Pancreas (tissue), 10 donors: Measurements from ENCODE around the gene ATPAF1. TPM values are rescaled to one million over a fixed set of nuclear protein-coding genes. Genes with fewer than 3 reads are reported as not detected.

Experiments
- ATAC-seq, 4 donors: fragments of 200-7000 bp; cut with Tn5 transposase; one replicate each; pipeline versions ENCODE4 v1.8.0 to v1.9.1; 2020; ENCODE audit warnings: mild to moderate bottlenecking in 4 of 4, moderate library complexity in 4 of 4
- DNase-seq, 6 donors: peaks; one replicate each; pipeline ENCODE4 v3.0.0-alpha.2; 2020
- FAIRE-seq: peaks from 2 replicates; lab custom pipeline; 2012; peaks lifted over from hg19 to GRCh38; lab: Jason Lieb, UNC
- H3K27ac ChIP-seq, 4 donors: fragments of 200-600 bp; sonication (generic); 1 replicate in 3 of 4; 2 replicates in 1 of 4; pipeline versions ENCODE4 v1.5.0 to v1.8.0; 2020
- H3K27me3 ChIP-seq, 4 donors: fragments of 200-600 bp; one replicate each; pipeline ENCODE4 v1.8.0; 2021
- H3K36me3 ChIP-seq, 3 donors: fragments of 200-600 bp; sonication (generic) in 1 of 3; one replicate each; pipeline versions ENCODE4 v1.5.0 to v1.8.0; 2020 to 2021
- H3K4me1 ChIP-seq, 3 donors: fragments of 200-600 bp; one replicate each; pipeline ENCODE4 v1.8.0; 2021
- H3K4me3 ChIP-seq, 4 donors: fragments of 200-600 bp; sonication (generic) in 2 of 4; one replicate each; pipeline versions ENCODE4 v1.5.0 to v1.8.0; 2020 to 2021
- H3K9me3 ChIP-seq, 4 donors: fragments of 200-600 bp; one replicate each; pipeline ENCODE4 v1.8.0; 2021
- CTCF ChIP-seq, 4 donors: fragments of 200-600 bp; sonication (generic) in 3 of 4; IDR thresholded peaks; one replicate each; pipeline versions ENCODE4 v1.5.0 to v1.8.0; 2021; ENCODE audit warnings: antibody characterized with exemption in 4 of 4
- WGBS, 2 donors: extraction: QIAGEN DNeasy Blood & Tissue Kit; methylation state at CpG; one replicate each; pipeline ENCODE4 v1.1.7; 2013; 5-methylcytosine and 5-hydroxymethylcytosine counted together
- intact Hi-C, 3 donors: fragments of 100-400 bp; cut with DNase I; formaldehyde crosslinking; loops; one replicate each; pipeline versions ENCODE4 v1.11.1 to v1.14.2; 2022
- polyA plus RNA-seq, 2 donors: library from polyadenylated mRNA; stranded (reverse); fragments of 200-250 nt; gene quantifications; one replicate each; pipeline ENCODE4 v1.2.3, GENCODE V29; 2013
- total RNA-seq, 6 donors: library from RNA; stranded (reverse); fragmentation: NEBNext Ultra II Directional in 4 of 6; extraction: Animal tissue kit (Norgen Biotek cat#: 25700) in 4 of 6; gene quantifications; one replicate each; pipeline versions ENCODE4 v1.2.1 to v1.2.4, GENCODE V29; 2021 to 2023
- donor health status: healthy with polysubstance abuse.
- donor health status: DM: no; HTN: no; CAD: no; lungs with moderate emphysema.
- donor health status: DM: no; HTN: no; CAD: no.
- donor health status: control.
- donor health status: control.
- donor health status: Bipolar disorder and iron deficiency.
- donor health status: DM: yes; HTN: yes; CAD: no.
- donor health status: DM: no; HTN: no; CAD: no.
- donor health status: DM: no; HTN: no; CAD: no.
- donor health status: DM: yes; HTN: yes; CAD: no.

The ATPAF1 gene
- total and polyA plus RNA-seq, 8 donors: 18.1 to 23.3 (median 21.5) TPM

- peak; percentile 61 to 71 (median 65) for ATAC-seq
- no peak for FAIRE-seq
- Histone ChIP-seq H3K27me3 (no peaks in the 10 kb centered on the region), H3K36me3 (no peaks in the 10 kb centered on the region), H3K4me3 (peak overlapping the region in 2 of 4 donors; percentile 70 to 82), H3K4me1 (peaks cover 23 to 61% (median 38%) of the 10 kb centered on the region in 3 donors), H3K9me3 (no peaks in the 10 kb centered on the region), H3K27ac (peak overlapping the region; percentile 9 to 86 (median 54))
- 31 to 50% methylated on average over 3 of the region's 3 CpGs for WGBS, 2 donors
- no peak for TF ChIP-seq CTCF (IDR thresholded peaks at IDR 0.05)
- DNase-seq: peak in 4 of 6 donors; percentile 62 to 88 (median 84)
- intact Hi-C loops: no loop called here
These were observed 66.7 kb downstream of the ATPAF1 start for GRCh38 chr1:46601257-46602007.

- H3K9me3 ChIP-seq: no peaks in the 10 kb centered on the region
- H3K4me3 ChIP-seq: peak overlapping the region in 2 of 4 donors; percentile 1 to 17
- H3K36me3 ChIP-seq: no peaks in the 10 kb centered on the region
- H3K4me1 ChIP-seq: peaks cover 18 to 56% (median 26%) of the 10 kb centered on the region in 3 donors
- 38 to 41% methylated on average over 9 of the region's 9 CpGs for WGBS, 2 donors
- DNase-seq: no peak
- intact Hi-C loops: no loop called here
- peak overlapping the region in 2 of 4 donors; percentile 85 to 86 for H3K27ac ChIP-seq
- FAIRE-seq: no peak
- no peak for ATAC-seq
- TF ChIP-seq CTCF (IDR thresholded peaks at IDR 0.05): no peak
- H3K27me3 ChIP-seq: no peaks in the 10 kb centered on the region
These were observed 68.8 kb downstream of the ATPAF1 start for GRCh38 chr1:46599059-46599970.

- intact Hi-C loops: no loop called here
- no peak for ATAC-seq
- H3K27ac ChIP-seq: no peak overlapping the region
- no peak for FAIRE-seq
- DNase-seq: no peak
- no peak overlapping the region for H3K4me3 ChIP-seq
- H3K36me3 ChIP-seq: peaks cover 0 to 24% (median 22%) of the 10 kb centered on the region in 3 donors
- no peaks in the 10 kb centered on the region for H3K27me3 ChIP-seq
- H3K4me1 ChIP-seq: peaks cover 18 to 42% (median 20%) of the 10 kb centered on the region in 3 donors
- 72 to 75% methylated on average over 3 of the region's 3 CpGs for WGBS, 2 donors
- no peaks in the 10 kb centered on the region for H3K9me3 ChIP-seq
- no peak for TF ChIP-seq CTCF (IDR thresholded peaks at IDR 0.05)
These were observed 71.3 kb downstream of the ATPAF1 start for GRCh38 chr1:46596846-46597245.

GRCh38 chr1:46596036-46596435 lies 72.1 kb downstream of the ATPAF1 start:
- Histone ChIP-seq H3K27ac (peak overlapping the region in 2 of 4 donors; percentile 2 to 17), H3K27me3 (no peaks in the 10 kb centered on the region), H3K4me1 (peaks cover 18 to 36% (median 20%) of the 10 kb centered on the region in 3 donors), H3K36me3 (peaks cover 0 to 33% (median 28%) of the 10 kb centered on the region in 3 donors), H3K4me3 (no peak overlapping the region), H3K9me3 (no peaks in the 10 kb centered on the region)
- intact Hi-C loops: no loop called here
- FAIRE-seq (no peak), ATAC-seq (no peak), DNase-seq (no peak)
- 97 to 99% methylated on average over 1 of the region's 1 CpG for WGBS, 2 donors
- TF ChIP-seq CTCF (IDR thresholded peaks at IDR 0.05): no peak
